Heart right ventricle (tissue), 16 donors: ENCODE data around the gene RASL10A. TPM values are rescaled to one million over a fixed set of nuclear protein-coding genes. Genes with fewer than 3 reads are reported as not detected.

Experiments
- ATAC-seq, 8 donors: fragments of 200-7000 bp; cut with Tn5 transposase; one replicate each; pipeline ENCODE4 v1.9.1; 2020; ENCODE audit warnings: mild to moderate bottlenecking in 8 of 8, moderate library complexity in 8 of 8, moderate number of reproducible peaks in 1 of 8
- DNase-seq, 2 donors: peaks; one replicate each; pipeline ENCODE4 v3.0.0-alpha.2; 2020
- H3K27ac ChIP-seq, 10 donors: fragments of 200-600 bp; sonication (generic) in 2 of 10; one replicate each; pipeline versions ENCODE4 v1.5.0 to v1.8.0; 2020 to 2022; ENCODE audit warnings: mild to moderate bottlenecking in 3 of 10
- H3K27me3 ChIP-seq, 7 donors: fragments of 200-600 bp; one replicate each; pipeline ENCODE4 v1.8.0; 2021 to 2022; ENCODE audit warnings: mild to moderate bottlenecking in 2 of 7
- H3K36me3 ChIP-seq, 9 donors: fragments of 200-600 bp; sonication (generic) in 1 of 9; one replicate each; pipeline versions ENCODE4 v1.5.0 to v1.8.0; 2020 to 2022; ENCODE audit warnings: mild to moderate bottlenecking in 2 of 9
- H3K4me1 ChIP-seq, 9 donors: fragments of 200-600 bp; sonication (generic) in 1 of 9; one replicate each; pipeline versions ENCODE4 v1.5.0 to v1.8.0; 2020 to 2022; ENCODE audit warnings: mild to moderate bottlenecking in 4 of 9
- H3K4me3 ChIP-seq, 10 donors: fragments of 200-600 bp; sonication (generic) in 2 of 10; one replicate each; pipeline versions ENCODE4 v1.5.0 to v1.8.0; 2020 to 2022; ENCODE audit warnings: mild to moderate bottlenecking in 7 of 10, moderate library complexity in 2 of 10
- H3K9me3 ChIP-seq, 11 donors: fragments of 200-600 bp in 10 of 11; sonication (generic) in 2 of 11; one replicate each; pipeline versions ENCODE4 v1.5.0 to v1.8.0; 2013 to 2022; ENCODE audit warnings: mild to moderate bottlenecking in 2 of 11, control low read depth in 1 of 11, moderate library complexity in 1 of 11
- WGBS, 2 donors: extraction: QIAGEN DNeasy Blood & Tissue Kit; methylation state at CpG; one replicate each; pipeline ENCODE4 v1.1.7; 2013; ENCODE audit warnings: inconsistent platforms in 1 of 2; 5-methylcytosine and 5-hydroxymethylcytosine counted together
- intact Hi-C, 10 donors: fragments of 100-400 bp; cut with DNase I; formaldehyde crosslinking; loops; one replicate each; pipeline versions ENCODE4 v1.11.1 to v1.14.2; 2022
- polyA plus RNA-seq, 2 donors: library from polyadenylated mRNA; stranded (reverse); fragments of 200-250 nt; gene quantifications; one replicate each; pipeline ENCODE4 v1.2.3, GENCODE V29; 2013
- total RNA-seq, 10 donors: library from RNA; stranded (reverse); fragmentation: NEBNext Ultra II Directional in 3 of 10; extraction: Animal tissue kit (Norgen Biotek cat#: 25700) in 3 of 10; gene quantifications; one replicate each; pipeline versions ENCODE4 v1.2.1 to v1.2.4, GENCODE V29; 2021 to 2023
- TF ChIP-seq, protein P1 (sequence below), 9 donors: fragments of 200-600 bp; sonication (generic) in 2 of 9; IDR thresholded peaks; one replicate each; pipeline versions ENCODE4 v1.5.0 to v1.8.0; 2021 to 2022; ENCODE audit warnings: antibody characterized with exemption in 9 of 9, mild to moderate bottlenecking in 5 of 9, moderate library complexity in 1 of 9
- donor health status: Arrhythmogenic right ventricular cardiomyopathy.
- donor health status: ischemic (EF 13 %, LVEDD 7.1; RV severe dilation, severe dysfunction).
- donor health status: healthy with polysubstance abuse.
- donor health status: DM: no; HTN: yes; CAD: no.
- donor health status: DM: no; HTN: no; CAD: no.
- donor health status: ischemic (EF 25% LVEDD 6.9; RV normal size, moderate dysfunction).
- donor health status: ischemic (EF 25% LVEDD 5.7; RV mildly dilated, moderate dysfunction).
- donor health status: healthy.
- donor health status: DM: yes; HTN: yes; CAD: no.
- donor health status: Ischemic cardiomyopathy.
- donor health status: ischemic (EF 35%, LVEDD 5.7; RV mildly dilated, moderate dysfunction).
- donor health status: nonischemic (EF 11% LVEDD 7.7; RV severe dilation, severe dysfunction).
- donor health status: DM: yes; HTN: yes; CAD: no.
- donor health status: PGD.
- donor health status: ischemic (EF 29% LVEDD 5.4; RV normal size, mild dysfunction).
- donor health status: nonischemic (EF 23%, LVEDD 6.1; RV moderate dilation, normal function).

Gene RASL10A
- total and polyA plus RNA-seq, 12 donors: 0.87 to 4.3 (median 1.7) TPM

DNA sequence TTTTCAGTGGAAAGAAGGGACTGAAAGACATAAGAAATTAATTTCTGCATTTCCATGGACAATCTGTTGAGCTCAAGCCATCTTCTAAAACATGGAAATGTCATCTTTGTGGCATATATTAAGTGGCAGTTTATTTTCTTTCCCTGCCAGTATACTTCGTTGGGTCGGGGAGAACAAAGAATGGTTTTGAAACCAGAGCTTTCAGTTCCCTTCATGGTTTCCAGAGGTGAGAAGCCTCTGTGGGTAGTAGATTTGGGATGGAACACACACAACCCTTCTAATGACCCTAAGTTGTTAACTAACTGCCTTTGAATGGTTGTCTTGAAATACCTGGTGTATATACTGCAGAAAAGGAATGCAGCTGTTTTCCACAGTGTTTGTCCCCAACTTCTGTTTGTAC, 26.7 kb downstream of the RASL10A start:
- Histone ChIP-seq H3K4me3 (no peak overlapping the region), H3K9me3 (no peaks in the 10 kb centered on the region), H3K36me3 (peaks cover 0 to 100% (median 87%) of the 10 kb centered on the region in 9 donors), H3K27ac (no peak overlapping the region), H3K4me1 (peaks cover 0 to 8% (median 0%) of the 10 kb centered on the region in 9 donors), H3K27me3 (no peaks in the 10 kb centered on the region)
- intact Hi-C loops: no loop called here
- 63 to 69% methylated on average over 2 of the region's 2 CpGs for WGBS, 2 donors
- DNase-seq (no peak), ATAC-seq (no peak)
- TF ChIP-seq, protein P1, sequence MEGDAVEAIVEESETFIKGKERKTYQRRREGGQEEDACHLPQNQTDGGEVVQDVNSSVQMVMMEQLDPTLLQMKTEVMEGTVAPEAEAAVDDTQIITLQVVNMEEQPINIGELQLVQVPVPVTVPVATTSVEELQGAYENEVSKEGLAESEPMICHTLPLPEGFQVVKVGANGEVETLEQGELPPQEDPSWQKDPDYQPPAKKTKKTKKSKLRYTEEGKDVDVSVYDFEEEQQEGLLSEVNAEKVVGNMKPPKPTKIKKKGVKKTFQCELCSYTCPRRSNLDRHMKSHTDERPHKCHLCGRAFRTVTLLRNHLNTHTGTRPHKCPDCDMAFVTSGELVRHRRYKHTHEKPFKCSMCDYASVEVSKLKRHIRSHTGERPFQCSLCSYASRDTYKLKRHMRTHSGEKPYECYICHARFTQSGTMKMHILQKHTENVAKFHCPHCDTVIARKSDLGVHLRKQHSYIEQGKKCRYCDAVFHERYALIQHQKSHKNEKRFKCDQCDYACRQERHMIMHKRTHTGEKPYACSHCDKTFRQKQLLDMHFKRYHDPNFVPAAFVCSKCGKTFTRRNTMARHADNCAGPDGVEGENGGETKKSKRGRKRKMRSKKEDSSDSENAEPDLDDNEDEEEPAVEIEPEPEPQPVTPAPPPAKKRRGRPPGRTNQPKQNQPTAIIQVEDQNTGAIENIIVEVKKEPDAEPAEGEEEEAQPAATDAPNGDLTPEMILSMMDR (IDR thresholded peaks at IDR 0.05): no peak

DNA sequence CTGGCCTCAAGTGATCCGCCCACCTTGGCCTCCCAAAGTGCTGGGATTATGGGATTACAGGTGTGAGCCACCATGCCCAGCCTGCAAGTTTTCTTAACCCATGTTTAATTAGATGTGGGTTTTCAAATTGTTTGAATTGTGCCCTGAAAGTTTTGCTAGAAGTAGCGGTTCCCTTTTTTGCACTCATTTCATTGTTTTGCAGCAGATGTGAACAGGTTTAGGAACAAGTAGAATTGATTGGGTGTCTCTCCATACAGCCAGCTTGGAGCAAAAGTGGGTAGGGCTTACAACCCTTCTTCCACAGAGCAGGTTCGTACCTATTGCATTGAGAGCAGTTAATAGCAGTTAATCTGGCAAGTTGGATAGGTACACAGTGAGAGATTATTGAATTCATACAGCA, 31.3 kb downstream of the RASL10A start:
- TF ChIP-seq, protein P1 (IDR thresholded peaks at IDR 0.05): no peak
- no peak overlapping the region for H3K4me3 ChIP-seq
- H3K4me1 ChIP-seq: no peaks in the 10 kb centered on the region
- 98 to 99% methylated on average over 3 of the region's 3 CpGs for WGBS, 2 donors
- H3K27ac ChIP-seq: no peak overlapping the region
- ATAC-seq (no peak), DNase-seq (no peak)
- H3K27me3 ChIP-seq: no peaks in the 10 kb centered on the region
- no peaks in the 10 kb centered on the region for H3K9me3 ChIP-seq
- intact Hi-C loops: no loop called here
- H3K36me3 ChIP-seq: peaks cover 5 to 100% (median 84%) of the 10 kb centered on the region in 9 donors

DNA sequence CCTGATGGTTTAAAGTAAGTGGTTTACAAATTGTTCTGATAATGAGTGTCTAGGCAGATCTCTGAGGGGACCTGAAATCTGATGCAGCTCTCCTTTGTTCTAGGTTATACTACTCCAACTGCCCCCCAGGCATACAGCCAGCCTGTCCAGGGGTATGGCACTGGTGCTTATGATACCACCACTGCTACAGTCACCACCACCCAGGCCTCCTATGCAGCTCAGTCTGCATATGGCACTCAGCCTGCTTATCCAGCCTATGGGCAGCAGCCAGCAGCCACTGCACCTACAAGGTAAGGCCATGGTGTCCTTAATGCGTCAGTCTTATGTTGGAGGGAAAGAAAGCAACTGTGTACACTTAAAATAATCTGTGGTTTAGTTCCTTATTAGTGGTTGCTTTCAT, 37.6 kb downstream of the RASL10A start:
- Histone ChIP-seq H3K36me3 (peaks cover 0 to 100% (median 84%) of the 10 kb centered on the region in 9 donors), H3K9me3 (no peaks in the 10 kb centered on the region), H3K27me3 (no peaks in the 10 kb centered on the region), H3K27ac (no peak overlapping the region), H3K4me1 (peaks cover 0 to 43% (median 29%) of the 10 kb centered on the region in 9 donors), H3K4me3 (no peak overlapping the region)
- TF ChIP-seq, protein P1 (IDR thresholded peaks at IDR 0.05): no peak
- WGBS, 2 donors: 95 to 100% methylated on average over 1 of the region's 1 CpG
- intact Hi-C loops: loop anchor here in 1 of 10 donors (10.0 kb wide), 1 partner anchor 63 kb away; no protein-coding TSS in a partner anchor
- DNase-seq (no peak), ATAC-seq (no peak)

DNA sequence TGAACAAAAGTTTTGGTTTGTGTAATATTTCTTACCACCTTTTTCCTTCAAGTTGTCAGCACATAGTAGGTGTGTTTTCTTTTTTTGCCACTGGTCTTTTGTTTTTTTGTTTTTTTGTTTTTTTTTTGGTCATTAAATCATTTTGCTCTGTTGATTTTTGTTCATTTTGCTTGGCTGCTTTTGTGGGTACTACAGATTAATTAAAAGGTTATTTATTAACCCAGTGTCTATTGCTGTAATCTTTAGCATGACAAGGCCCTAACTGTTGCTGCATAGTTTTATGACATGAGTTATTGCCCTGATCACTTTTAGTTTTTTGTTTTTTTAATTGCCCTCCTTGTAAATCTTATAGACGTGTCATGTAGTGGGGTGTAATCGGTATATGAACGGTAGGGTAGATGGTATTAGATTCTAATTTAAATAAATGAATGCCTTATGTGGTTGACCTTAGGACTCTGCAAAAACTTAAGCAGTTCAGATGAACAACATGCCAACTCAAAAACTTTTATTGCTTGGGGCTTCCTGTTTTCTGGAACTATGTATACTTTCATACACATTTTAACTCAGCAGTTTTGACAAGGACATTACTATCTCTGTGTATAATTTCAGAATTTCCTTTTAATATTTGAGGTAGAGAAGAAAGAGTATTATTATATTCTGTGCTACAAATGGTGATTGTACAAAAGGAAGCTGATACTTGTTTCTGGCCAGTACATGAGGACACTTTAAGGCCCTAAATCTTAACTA, 39.5 kb downstream of the RASL10A start:
- Histone ChIP-seq H3K27ac (no peak overlapping the region), H3K27me3 (no peaks in the 10 kb centered on the region), H3K36me3 (peaks cover 0 to 100% (median 79%) of the 10 kb centered on the region in 9 donors), H3K4me1 (peaks cover 5 to 62% (median 49%) of the 10 kb centered on the region in 9 donors), H3K4me3 (no peak overlapping the region), H3K9me3 (no peaks in the 10 kb centered on the region)
- ATAC-seq: no peak
- intact Hi-C loops: loop anchor here in 1 of 10 donors (10.0 kb wide), 1 partner anchor 61 kb away; no protein-coding TSS in a partner anchor
- no peak for DNase-seq
- TF ChIP-seq, protein P1 (IDR thresholded peaks at IDR 0.05): no peak
- 80 to 81% methylated on average over 3 of the region's 3 CpGs for WGBS, 2 donors
